ENCODE measurements around the gene POMP.
A peak's percentile ranks its signal among the peaks of the same experiment; 100 is the strongest.

POMP gene

GRCh38 chr13:28699246-28699645, 40.3 kb downstream of the POMP start:
- DNase-seq (ENCODE audit: extremely low read depth, low read depth) = no peak
- no peak for TF ChIP-seq CTCF (IDR thresholded peaks at IDR 0.05; ENCODE audit: low read depth, low read length)

- DNase-seq (ENCODE audit: extremely low read depth, low read depth) = no peak
- TF ChIP-seq CTCF (IDR thresholded peaks at IDR 0.05; ENCODE audit: low read depth, low read length) = no peak
Observed at GRCh38 chr13:28704282-28704681, 45.4 kb downstream of the POMP start.

GRCh38 chr13:28704919-28705318, 46.0 kb downstream of the POMP start:
- no peak for DNase-seq (ENCODE audit: extremely low read depth, low read depth)
- no peak for TF ChIP-seq CTCF (IDR thresholded peaks at IDR 0.05; ENCODE audit: low read depth, low read length)

- TF ChIP-seq CTCF (IDR thresholded peaks at IDR 0.05; ENCODE audit: low read depth, low read length) = no peak
- DNase-seq (ENCODE audit: extremely low read depth, low read depth) = no peak
Observed at GRCh38 chr13:28705461-28706083, 46.6 kb downstream of the POMP start.

- TF ChIP-seq CTCF (IDR thresholded peaks at IDR 0.05; ENCODE audit: low read depth, low read length) = no peak
- DNase-seq (ENCODE audit: extremely low read depth, low read depth) = peak; percentile 57
Observed at GRCh38 chr13:28707629-28708427, 48.9 kb downstream of the POMP start.

GRCh38 chr13:28710161-28710560, 51.2 kb downstream of the POMP start:
- TF ChIP-seq CTCF (IDR thresholded peaks at IDR 0.05; ENCODE audit: low read depth, low read length) = no peak

GRCh38 chr13:28714651-28715050, 55.7 kb downstream of the POMP start:
- no peak for DNase-seq (ENCODE audit: extremely low read depth, low read depth)
- no peak for TF ChIP-seq CTCF (IDR thresholded peaks at IDR 0.05; ENCODE audit: low read depth, low read length)

More at GRCh38 chr13:28710161-28710560, 51.2 kb downstream of the POMP start:
- no peak for DNase-seq (ENCODE audit: extremely low read depth, low read depth)

Data from AG09319 (cell line).